Tongue (tissue), 2 donors: ENCODE measurements around the gene RPL3. TPM values are rescaled to one million over a fixed set of nuclear protein-coding genes. Genes with fewer than 3 reads are reported as not detected.
A peak's percentile ranks its signal among the peaks of the same experiment; 100 is the strongest.

ENCODE experiments used
- DNase-seq: peaks from one replicate; pipeline ENCODE4 v3.0.0-alpha.2; 2015
- total RNA-seq: library from RNA; depleted of rRNA; stranded (reverse); fragments of >200 nt; gene quantifications from one replicate; pipeline ENCODE4 v1.2.3, GENCODE V29; 2014

The RPL3 gene
- total RNA-seq, 1 donor from 2014 or later: 2,266 TPM

DNA sequence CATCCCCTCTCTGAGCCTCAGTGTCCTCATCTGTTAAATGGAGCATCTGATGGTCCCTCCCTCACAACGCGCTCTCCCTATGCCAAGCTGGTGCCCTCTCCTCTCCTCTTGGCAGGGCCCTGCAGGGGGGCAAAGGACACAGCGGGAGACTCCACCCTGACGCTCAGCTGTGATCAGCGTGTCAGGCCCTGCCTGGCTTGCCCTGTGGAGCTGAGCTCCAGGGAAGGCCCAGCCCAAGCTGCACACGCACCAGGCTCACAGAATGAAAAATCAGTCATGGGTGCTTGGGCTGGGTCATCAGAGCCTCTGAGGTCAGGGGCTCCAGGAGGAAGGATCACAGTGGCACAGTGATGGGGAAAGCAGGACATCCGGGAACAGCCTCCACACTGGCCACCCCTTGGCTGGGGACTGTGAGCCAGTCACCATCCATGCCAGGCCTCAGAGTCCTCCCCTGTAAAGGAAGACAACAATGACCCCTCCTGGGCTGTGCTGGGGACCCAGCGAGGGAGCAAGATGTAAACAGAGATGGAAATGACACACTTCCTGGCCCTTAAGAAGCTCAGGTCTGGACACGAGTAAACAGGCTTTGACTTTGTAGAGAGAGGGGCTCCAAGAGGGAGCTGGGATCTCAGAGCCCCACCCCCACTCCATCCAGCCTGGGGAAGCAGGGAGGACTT, 36.6 kb downstream of the RPL3 start:
- DNase-seq: peak; percentile 18

DNA sequence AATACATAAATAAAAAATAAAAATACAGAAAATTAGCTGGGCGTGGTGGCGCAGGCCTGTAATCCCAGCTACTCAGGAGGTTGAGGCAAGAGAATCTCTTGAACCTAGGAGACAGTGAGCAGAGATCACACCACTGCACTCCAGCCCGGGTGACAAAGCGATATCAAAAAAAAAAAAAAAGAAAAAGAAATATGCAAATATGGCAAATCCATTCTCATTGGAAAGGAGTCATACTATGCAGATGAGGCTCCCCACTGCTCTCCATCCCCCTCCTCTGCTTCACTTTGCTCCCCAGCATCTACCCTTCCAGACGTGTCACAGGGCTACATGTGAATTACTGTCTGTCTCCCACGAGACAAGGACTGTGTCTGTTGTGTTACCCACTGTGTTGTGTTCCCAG, 38.3 kb downstream of the RPL3 start:
- DNase-seq: no peak

- no peak for DNase-seq
These were observed 39.2 kb downstream of the RPL3 start for GRCh38 chr22:39280250-39280649.

DNA sequence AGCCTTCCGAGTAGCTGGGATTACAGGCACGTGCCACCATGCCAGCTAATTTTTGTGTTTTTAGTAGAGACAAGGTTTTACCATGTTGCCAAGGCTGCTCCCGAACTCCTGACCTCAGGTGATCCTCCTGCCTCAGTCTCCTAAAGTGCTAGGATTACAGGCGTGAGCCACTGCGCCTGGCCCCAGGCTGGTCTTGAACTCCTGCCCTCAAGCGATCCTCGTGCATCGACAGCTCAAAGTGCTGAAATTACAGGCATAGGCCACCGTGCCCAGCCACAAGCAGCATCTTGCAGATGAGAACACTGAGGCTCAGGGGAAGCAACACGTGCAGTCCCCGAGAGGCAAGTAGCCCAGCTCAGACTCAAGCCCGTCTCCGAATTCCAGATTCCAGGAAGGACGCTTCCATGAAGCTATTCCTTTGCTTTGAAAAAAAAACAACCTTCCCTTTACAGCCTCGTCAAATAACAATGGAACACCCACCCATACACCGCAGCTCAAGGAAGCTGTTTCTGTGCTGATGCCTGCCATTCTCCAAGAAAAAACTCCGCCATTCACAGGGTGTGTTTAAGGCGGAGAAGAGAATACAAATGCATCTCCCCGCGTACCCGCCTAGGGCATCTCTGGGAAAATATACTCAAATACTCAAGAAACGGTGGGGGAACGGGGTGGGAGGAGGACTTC, 40.1 kb downstream of the RPL3 start:
- peak; percentile 19 for DNase-seq

GRCh38 chr22:39278040-39278439, 41.4 kb downstream of the RPL3 start:
- peak; percentile 35 for DNase-seq

- no peak for DNase-seq
These were observed 42.2 kb downstream of the RPL3 start for GRCh38 chr22:39277142-39277607.

DNA sequence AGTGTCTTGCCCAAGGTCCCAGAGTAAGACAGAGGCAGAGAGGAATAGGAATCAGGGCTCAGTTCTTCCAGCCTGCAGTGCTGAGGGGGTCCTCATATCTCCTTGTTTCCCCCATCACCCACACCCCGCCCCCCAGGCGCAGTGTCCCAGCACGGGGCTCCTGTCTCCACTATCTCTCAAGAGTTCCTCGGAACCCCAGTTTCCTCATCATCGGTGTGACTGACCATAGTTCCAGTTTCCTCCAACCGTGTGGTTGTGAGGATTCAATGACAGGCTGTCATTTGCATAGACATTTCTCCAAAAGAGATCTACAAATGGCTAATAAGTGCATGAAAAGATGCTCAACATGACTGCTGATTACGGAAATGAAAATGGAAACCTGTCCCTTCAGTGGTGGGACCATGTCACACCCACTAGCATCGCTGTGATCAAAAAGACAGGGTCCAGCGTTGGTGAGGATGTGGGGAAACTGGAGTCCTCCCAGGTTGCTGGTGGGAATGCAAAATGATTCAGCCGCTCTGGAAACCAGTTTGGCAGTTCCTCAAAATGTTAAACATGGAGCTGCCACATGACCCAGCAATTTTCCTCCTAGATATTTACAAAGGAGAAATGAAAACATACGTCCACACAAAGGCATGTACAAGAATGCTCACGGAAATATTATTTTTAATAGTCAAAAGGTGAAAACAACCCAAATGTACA, 42.8 kb downstream of the RPL3 start:
- no peak for DNase-seq

GRCh38 chr22:39275814-39276439, 43.5 kb downstream of the RPL3 start:
- DNase-seq: no peak

GRCh38 chr22:39273950-39274887, 45.2 kb downstream of the RPL3 start:
- no peak for DNase-seq

GRCh38 chr22:39270792-39271191, 48.6 kb downstream of the RPL3 start:
- no peak for DNase-seq

DNA sequence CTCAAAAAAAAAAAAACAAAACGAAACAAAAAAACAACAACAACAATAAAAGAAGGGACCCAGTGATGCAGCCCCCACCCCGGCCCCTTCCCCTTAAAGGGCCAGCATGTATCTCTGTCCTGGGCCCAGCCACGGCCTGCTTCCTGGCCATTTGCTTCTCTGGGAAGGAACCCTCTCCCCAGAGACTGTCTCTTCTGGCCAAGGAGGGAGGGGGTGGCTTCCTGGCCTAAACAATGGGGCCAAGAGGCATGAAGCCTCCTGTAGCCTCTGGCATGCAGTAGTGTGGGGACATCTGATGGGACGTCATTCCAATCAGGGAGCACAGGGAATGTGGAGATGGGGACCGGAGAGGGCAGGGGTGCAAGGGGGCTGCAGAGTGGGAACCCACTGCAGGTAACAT, 49.1 kb downstream of the RPL3 start:
- DNase-seq: no peak

- DNase-seq: no peak
These were observed 50.2 kb downstream of the RPL3 start for GRCh38 chr22:39269095-39269790.

- DNase-seq: no peak
These were observed 50.8 kb downstream of the RPL3 start for GRCh38 chr22:39268645-39269044.

GRCh38 chr22:39267974-39268373, 51.4 kb downstream of the RPL3 start:
- DNase-seq: no peak

DNA sequence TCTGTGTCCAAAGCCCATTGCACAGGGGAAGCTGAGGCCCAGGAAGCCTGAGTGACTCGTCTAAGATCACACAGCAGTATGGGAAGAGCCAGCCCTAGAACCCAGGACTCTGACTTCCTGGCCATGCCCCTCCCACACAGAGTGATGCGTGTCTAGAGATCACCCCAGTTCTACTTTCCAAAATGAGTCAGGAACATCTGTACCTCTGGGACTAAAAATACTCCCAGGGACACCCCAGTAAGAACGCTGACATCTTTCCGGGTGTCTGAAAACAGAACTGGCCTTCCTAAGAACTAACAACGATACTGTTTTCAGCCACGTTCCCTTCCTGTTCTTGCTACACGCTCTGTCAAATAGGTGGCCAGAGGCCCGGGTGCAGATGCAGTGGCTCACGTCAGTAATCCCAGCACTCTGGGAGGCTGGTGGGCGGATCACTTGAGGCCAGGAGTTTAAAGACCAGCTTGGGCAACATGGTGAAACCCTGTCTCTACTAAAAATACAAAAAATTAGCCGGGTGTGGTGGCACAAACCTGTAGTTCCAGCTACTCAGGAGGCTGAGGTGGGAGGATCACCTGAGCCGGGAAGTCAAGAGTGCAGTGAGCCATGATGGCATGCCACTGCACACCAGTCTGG, 52.9 kb downstream of the RPL3 start:
- no peak for DNase-seq

DNA sequence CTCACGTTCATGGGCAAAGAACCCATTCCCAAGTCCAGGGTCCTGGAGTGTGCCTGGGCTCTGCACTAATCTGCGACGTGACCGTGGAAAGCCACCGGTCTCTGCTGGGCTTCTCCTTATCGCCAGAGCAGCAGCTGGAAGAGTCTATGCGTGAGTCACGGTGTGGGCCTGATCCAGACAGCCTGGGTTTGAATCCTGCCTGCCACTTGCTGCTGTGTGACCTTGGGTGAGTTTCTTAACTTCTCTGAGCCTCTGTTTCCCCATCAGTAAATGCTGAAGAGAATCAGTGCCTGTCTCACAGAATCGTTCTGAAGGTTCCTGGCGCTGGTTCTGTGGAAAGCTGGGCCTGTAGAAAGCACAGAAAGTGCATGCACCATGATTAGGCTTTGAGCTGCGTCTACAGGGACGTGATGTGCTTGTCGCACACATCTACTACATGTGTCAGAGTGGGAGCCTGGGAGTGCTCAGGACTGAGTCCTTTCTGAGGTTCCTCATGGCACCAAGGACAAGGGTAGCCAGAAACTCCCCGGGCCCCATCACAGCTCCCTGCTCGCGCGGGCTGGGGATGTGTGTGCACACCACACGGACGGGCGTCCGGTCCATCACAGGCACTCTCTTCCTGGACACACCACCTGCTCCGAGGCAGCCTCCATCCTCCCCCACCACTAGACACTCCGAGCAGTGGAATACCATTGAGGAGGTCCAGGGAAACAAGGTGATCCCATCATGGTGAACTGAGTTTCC, 54.1 kb downstream of the RPL3 start:
- no peak for DNase-seq

DNA sequence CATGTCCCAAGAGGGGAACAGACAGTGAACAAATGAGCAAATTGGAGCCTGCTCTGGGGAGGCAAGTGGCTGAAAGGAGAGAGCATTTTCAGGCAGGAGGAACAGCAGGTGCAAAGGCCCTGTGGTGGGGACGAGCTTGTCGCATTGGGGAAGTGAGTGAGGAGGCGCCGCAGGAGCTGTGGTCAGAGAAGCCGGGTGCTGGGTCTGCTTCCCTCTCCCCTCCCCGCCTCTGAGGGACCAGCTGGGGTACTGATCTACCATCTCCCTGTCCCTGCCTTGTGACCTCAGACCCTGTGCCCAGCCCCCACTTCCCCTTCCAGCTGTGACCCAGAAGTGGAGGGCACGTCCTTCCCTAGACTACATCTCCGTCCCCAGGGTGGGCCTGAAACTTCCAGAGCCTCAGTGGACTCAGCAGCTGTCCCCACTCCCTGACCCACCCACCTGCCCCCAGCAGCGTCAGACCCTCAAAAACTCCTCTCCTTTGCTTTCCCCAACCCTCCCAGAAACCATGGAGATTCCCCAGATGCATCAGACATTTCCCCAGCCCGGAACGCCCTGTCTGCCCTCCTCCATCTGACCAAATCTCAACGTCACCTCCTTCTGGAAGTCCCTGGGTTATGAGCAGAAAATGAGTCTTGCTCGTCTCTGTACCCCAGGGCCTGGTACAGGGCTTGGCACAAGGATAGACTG, 54.9 kb downstream of the RPL3 start:
- no peak for DNase-seq

- DNase-seq: no peak
These were observed 55.6 kb downstream of the RPL3 start for GRCh38 chr22:39263626-39264348.
